Fibroblast of lung (primary cell): ENCODE measurements around the gene ASAP2. TPM values are rescaled to one million over a fixed set of nuclear protein-coding genes. Genes with fewer than 3 reads are reported as not detected.

ENCODE experiments used
- DNase-seq, 2 donors: peaks; one replicate each; pipeline versions ENCODE4 v3.0.0 to v3.0.0-alpha.2; 2010; ENCODE audit warnings: low read depth in 2 of 2
- H2AFZ ChIP-seq: 2 replicates; pipeline ENCODE4 v1.5.1; 2012; ENCODE audit warnings: low read length, control low read depth, inconsistent platforms
- H3K27ac ChIP-seq: 2 replicates; pipeline ENCODE4 v1.5.1; 2011; ENCODE audit warnings: low read length, control low read depth; ENCODE audit not compliant: insufficient read depth
- H3K27me3 ChIP-seq: 2 replicates; pipeline ENCODE4 v1.5.1; 2011; ENCODE audit warnings: mild to moderate bottlenecking, low read length; ENCODE audit not compliant: control insufficient read depth, insufficient read depth
- H3K36me3 ChIP-seq: 2 replicates; pipeline ENCODE4 v1.5.1; 2011; ENCODE audit warnings: low read length; ENCODE audit not compliant: control insufficient read depth, insufficient read depth
- H3K4me1 ChIP-seq: 2 replicates; pipeline ENCODE4 v1.5.1; 2011; ENCODE audit warnings: low read length; ENCODE audit not compliant: control insufficient read depth, insufficient read depth; ENCODE audit errors: extremely low read depth
- H3K4me2 ChIP-seq: 2 replicates; pipeline ENCODE4 v1.5.1; 2011; ENCODE audit warnings: low read length, control low read depth; ENCODE audit not compliant: insufficient read depth; ENCODE audit errors: extremely low read depth
- H3K4me3 ChIP-seq, 4 experiments: fragments of 200-600 bp in 1 of 4; sonication (generic) in 1 of 4; replicated peaks in 1 of 4; 2 replicates each; pipeline ENCODE4 v1.5.1; 2011 to 2016; ENCODE audit warnings: low read length in 4 of 4, low read depth in 3 of 4, mild to moderate bottlenecking in 3 of 4, control low read depth in 2 of 4, inconsistent platforms in 1 of 4, mixed read lengths in 1 of 4; ENCODE audit not compliant: insufficient read depth in 1 of 4; ENCODE audit errors: control extremely low read depth in 1 of 4
- H3K79me2 ChIP-seq: 2 replicates; pipeline ENCODE4 v1.5.1; 2012; ENCODE audit warnings: mild to moderate bottlenecking, low read length, inconsistent platforms; ENCODE audit not compliant: control insufficient read depth, insufficient read depth
- H3K9ac ChIP-seq: 2 replicates; pipeline ENCODE4 v1.5.1; 2011; ENCODE audit warnings: mild to moderate bottlenecking, low read length, control low read depth; ENCODE audit not compliant: insufficient read depth
- H3K9me3 ChIP-seq: 2 replicates; pipeline ENCODE4 v1.5.1; 2012; ENCODE audit warnings: low read depth, low read length; ENCODE audit not compliant: control insufficient read depth, insufficient read depth
- H4K20me1 ChIP-seq: 2 replicates; pipeline ENCODE4 v1.5.1; 2011; ENCODE audit warnings: low read length; ENCODE audit not compliant: control insufficient read depth, insufficient read depth; ENCODE audit errors: extremely low read depth
- CTCF ChIP-seq, 2 donors: IDR thresholded peaks in 1 of 2; conservative IDR thresholded peaks in 1 of 2; 1 replicate in 1 of 2; 2 replicates in 1 of 2; pipeline ENCODE4 v1.5.1; 2011 to 2012; ENCODE audit warnings: low read length in 2 of 2, control low read depth in 1 of 2, inconsistent platforms in 1 of 2, low read depth in 1 of 2, mild to moderate bottlenecking in 1 of 2
- EZH2 ChIP-seq: IDR thresholded peaks from 2 replicates; pipeline ENCODE4 v1.5.1; 2012; ENCODE audit warnings: low read length, control low read depth, mild to moderate bottlenecking; ENCODE audit errors: missing control alignments
- polyA plus RNA-seq, 2 donors: library from polyadenylated mRNA; depleted of rRNA in 1 of 2; stranded (reverse) in 1 of 2; unstranded in 1 of 2; fragments of >200 nt; gene quantifications; 2 replicates each; pipeline ENCODE4 v1.2.1, GENCODE V29; 2011 to 2012; ENCODE audit warnings: missing spikeins in 1 of 2
- total RNA-seq: library from RNA; depleted of rRNA; stranded (reverse); fragments of >200 nt; gene quantifications from 2 replicates; pipeline ENCODE4 v1.2.1, GENCODE V29; 2014

ASAP2 gene
- total and polyA plus RNA-seq, 2 donors (not counting 1 experiment from before 2014, with no cell fraction given): 19.2 to 19.9 TPM

- Histone ChIP-seq H3K27ac (no peak overlapping the region), H3K4me3 (no peak overlapping the region), H3K27me3 (no peaks in the 10 kb centered on the region), H2AFZ (no peak overlapping the region), H3K79me2 (no peaks in the 10 kb centered on the region), H4K20me1 (no peaks in the 10 kb centered on the region), H3K36me3 (peaks cover 2% of the 10 kb centered on the region), H3K9ac (no peak overlapping the region), H3K4me2 (no peak overlapping the region), H3K9me3 (no peaks in the 10 kb centered on the region), H3K4me1 (peaks cover 8% of the 10 kb centered on the region)
- peak; percentile 78 to 93 for TF ChIP-seq CTCF (conservative IDR thresholded peaks at IDR 0.05 in 1 of 2, IDR thresholded peaks at IDR 0.05 in 1 of 2; ENCODE audit: low read depth in 1 of 2, low read length in 2 of 2)
- TF ChIP-seq EZH2: no peak
- peak; percentile 87 to 88 for DNase-seq
Observed at GRCh38 chr2:9333591-9334171, 127.1 kb downstream of the ASAP2 start.

- Histone ChIP-seq H3K9me3 (no peaks in the 10 kb centered on the region), H3K4me3 (no peak overlapping the region), H3K27me3 (no peaks in the 10 kb centered on the region), H3K9ac (no peak overlapping the region), H3K4me2 (no peak overlapping the region), H2AFZ (no peak overlapping the region), H4K20me1 (no peaks in the 10 kb centered on the region), H3K36me3 (peaks cover under 1% of the 10 kb centered on the region), H3K27ac (no peak overlapping the region), H3K79me2 (no peaks in the 10 kb centered on the region), H3K4me1 (peaks cover 8% of the 10 kb centered on the region)
- no peak for TF ChIP-seq EZH2
- no peak for TF ChIP-seq CTCF (conservative IDR thresholded peaks at IDR 0.05 in 1 of 2, IDR thresholded peaks at IDR 0.05 in 1 of 2; ENCODE audit: low read depth in 1 of 2, low read length in 2 of 2)
- no peak for DNase-seq
Observed at GRCh38 chr2:9334761-9335160, 128.1 kb downstream of the ASAP2 start.

GRCh38 chr2:9335322-9335832, 128.8 kb downstream of the ASAP2 start:
- H3K4me3 ChIP-seq: no peak overlapping the region
- no peak overlapping the region for H3K9ac ChIP-seq
- no peaks in the 10 kb centered on the region for H3K9me3 ChIP-seq
- H3K36me3 ChIP-seq: no peaks in the 10 kb centered on the region
- no peaks in the 10 kb centered on the region for H4K20me1 ChIP-seq
- no peak for DNase-seq
- H3K27me3 ChIP-seq: no peaks in the 10 kb centered on the region
- no peak overlapping the region for H3K4me2 ChIP-seq
- H3K27ac ChIP-seq: no peak overlapping the region
- H3K4me1 ChIP-seq: peaks cover 8% of the 10 kb centered on the region
- TF ChIP-seq EZH2 (no peak), CTCF (conservative IDR thresholded peaks at IDR 0.05 in 1 of 2, IDR thresholded peaks at IDR 0.05 in 1 of 2; ENCODE audit: low read depth in 1 of 2, low read length in 2 of 2) (no peak)
- no peaks in the 10 kb centered on the region for H3K79me2 ChIP-seq
- H2AFZ ChIP-seq: no peak overlapping the region
